Measurements from ENCODE around the gene LIME1.

Gene LIME1

GRCh38 chr20:63746751-63747315 lies 10.4 kb downstream of the LIME1 start:
- no peak overlapping the region for H3K4me3 ChIP-seq (ENCODE audit: low read length)
- no peak for TF ChIP-seq CTCF (conservative IDR thresholded peaks at IDR 0.05; ENCODE audit: low read depth, low read length)
- no peak for DNase-seq (ENCODE audit: low read depth)

GRCh38 chr20:63747622-63748069 lies 11.2 kb downstream of the LIME1 start:
- TF ChIP-seq CTCF (conservative IDR thresholded peaks at IDR 0.05; ENCODE audit: low read depth, low read length), result no peak
- no peak overlapping the region for H3K4me3 ChIP-seq (ENCODE audit: low read length)
- DNase-seq (ENCODE audit: low read depth), result no peak

- DNase-seq (ENCODE audit: low read depth), result no peak
- TF ChIP-seq CTCF (conservative IDR thresholded peaks at IDR 0.05; ENCODE audit: low read depth, low read length), result no peak
- H3K4me3 ChIP-seq (ENCODE audit: low read length), result no peak overlapping the region
These were observed 11.8 kb downstream of the LIME1 start for GRCh38 chr20:63748070-63748933.

- DNase-seq (ENCODE audit: low read depth), result no peak
- no peak overlapping the region for H3K4me3 ChIP-seq (ENCODE audit: low read length)
- no peak for TF ChIP-seq CTCF (conservative IDR thresholded peaks at IDR 0.05; ENCODE audit: low read depth, low read length)
These were observed 12.4 kb downstream of the LIME1 start for GRCh38 chr20:63748934-63749270.

- TF ChIP-seq CTCF (conservative IDR thresholded peaks at IDR 0.05; ENCODE audit: low read depth, low read length), result no peak
- H3K4me3 ChIP-seq (ENCODE audit: low read length), result no peak overlapping the region
These were observed 13.4 kb downstream of the LIME1 start for GRCh38 chr20:63749597-63750508.

GRCh38 chr20:63750807-63751470 lies 14.5 kb downstream of the LIME1 start:
- no peak overlapping the region for H3K4me3 ChIP-seq (ENCODE audit: low read length)
- no peak for TF ChIP-seq CTCF (conservative IDR thresholded peaks at IDR 0.05; ENCODE audit: low read depth, low read length)
- no peak for DNase-seq (ENCODE audit: low read depth)

More at GRCh38 chr20:63749597-63750508, 13.4 kb downstream of the LIME1 start:
- DNase-seq (ENCODE audit: low read depth), result no peak
